Stomach (tissue), 9 donors: ENCODE measurements around the gene SCYGR7. TPM values are rescaled to one million over a fixed set of nuclear protein-coding genes. Genes with fewer than 3 reads are reported as not detected.

Source experiments
- DNase-seq, 2 donors: peaks; one replicate each; pipeline versions ENCODE4 v3.0.0 to v3.0.0-alpha.2; 2013 to 2019
- H3K27ac ChIP-seq, 5 donors: fragments of 200-600 bp in 4 of 5; sonication (generic) in 4 of 5; one replicate each; pipeline ENCODE4 v1.5.1; 2013 to 2019; ENCODE audit warnings: mild to moderate bottlenecking in 1 of 5, moderate library complexity in 1 of 5
- H3K27me3 ChIP-seq, 3 donors: fragments of 200-600 bp; sonication (generic); one replicate each; pipeline ENCODE4 v1.5.1; 2017 to 2019; ENCODE audit warnings: mixed run types in 1 of 3
- H3K36me3 ChIP-seq, 4 donors: fragments of 200-600 bp; sonication (generic); 1 replicate in 3 of 4; 2 replicates in 1 of 4; pipeline ENCODE4 v1.5.1; 2016 to 2019
- H3K4me1 ChIP-seq, 4 donors: fragments of 200-600 bp; sonication (generic); one replicate each; pipeline ENCODE4 v1.5.1; 2016 to 2019
- H3K4me3 ChIP-seq, 4 donors: fragments of 200-600 bp; sonication (generic) in 3 of 4; one replicate each; pipeline ENCODE4 v1.5.1; 2016 to 2019; ENCODE audit warnings: mild to moderate bottlenecking in 1 of 4
- H3K9me3 ChIP-seq, 4 donors: fragments of 200-600 bp; sonication (generic); one replicate each; pipeline ENCODE4 v1.5.1; 2016 to 2019
- CTCF ChIP-seq, 7 experiments: fragments of 450-650 bp in 4 of 7; fragments of 200-600 bp in 3 of 7; sonication (generic) in 3 of 7; IDR thresholded peaks; one replicate each; pipeline ENCODE4 v1.5.1; 2016 to 2019; ENCODE audit warnings: antibody characterized with exemption in 7 of 7, control low read depth in 2 of 7, mild to moderate bottlenecking in 1 of 7
- EP300 ChIP-seq: sonication (generic); formaldehyde crosslinking; IDR thresholded peaks from one replicate; pipeline ENCODE4 v1.6.1; 2017; ENCODE audit warnings: antibody characterized with exemption
- POLR2A ChIP-seq, 4 donors: fragments of 450-650 bp; IDR thresholded peaks; one replicate each; pipeline ENCODE4 v1.6.1; 2016; ENCODE audit warnings: antibody characterized with exemption in 4 of 4, control low read depth in 2 of 4, mild to moderate bottlenecking in 1 of 4, moderate library complexity in 1 of 4
- POLR2AphosphoS5 ChIP-seq, 3 donors: sonication (generic); formaldehyde crosslinking; IDR thresholded peaks; one replicate each; pipeline ENCODE4 v1.6.1; 2016; ENCODE audit warnings: antibody characterized with exemption in 3 of 3
- WGBS, 5 donors: extraction: QIAGEN DNeasy Blood & Tissue Kit in 3 of 5; methylation state at CpG; one replicate each; pipeline versions ENCODE4 v1.1.5 to v1.1.7; 2013 to 2018; 5-methylcytosine and 5-hydroxymethylcytosine counted together
- intact Hi-C: fragments of 100-400 bp; cut with DNase I; formaldehyde crosslinking; loops from one replicate; pipeline ENCODE4 v1.15.1; 2023; ENCODE audit warnings: low total_unique reads
- polyA plus RNA-seq, 3 donors: library from polyadenylated mRNA; stranded (reverse); fragments of 200-250 nt; gene quantifications; one replicate each; pipeline ENCODE4 v1.2.3, GENCODE V29; 2013
- total RNA-seq, 5 donors: library from RNA; depleted of rRNA; stranded (reverse); fragments of >200 nt; gene quantifications; one replicate each; pipeline versions ENCODE4 v1.1.0 to v1.2.3, GENCODE V29; 2014 to 2016
- donor health status: healthy with polysubstance abuse.
- donor health status: Bipolar disorder and iron deficiency.
- donor health status: healthy.

Gene SCYGR7
- total and polyA plus RNA-seq, 8 donors: not detected

GRCh38 chr2:227707390-227707789, 20.7 kb upstream of the SCYGR7 start:
- TF ChIP-seq POLR2AphosphoS5 (IDR thresholded peaks at IDR 0.05) (no peak), CTCF (IDR thresholded peaks at IDR 0.05) (no peak), EP300 (no peak), POLR2A (IDR thresholded peaks at IDR 0.05) (no peak)
- no peak for DNase-seq
- Histone ChIP-seq H3K27ac (no peak overlapping the region), H3K9me3 (peaks cover 0 to 5% (median 0%) of the 10 kb centered on the region in 4 donors), H3K4me1 (peaks cover 0 to 8% (median 0%) of the 10 kb centered on the region in 4 donors), H3K4me3 (no peak overlapping the region), H3K27me3 (no peaks in the 10 kb centered on the region), H3K36me3 (no peaks in the 10 kb centered on the region)
- intact Hi-C loops: no loop called here
- 82 to 92% (median 90%) methylated on average over 6 of the region's 6 CpGs for WGBS, 5 donors

GRCh38 chr2:227710986-227711385, 17.1 kb upstream of the SCYGR7 start:
- 84 to 93% (median 90%) methylated on average over 7 of the region's 7 CpGs for WGBS, 5 donors

GRCh38 chr2:227713291-227713690, 14.8 kb upstream of the SCYGR7 start:
- peaks cover 0 to 11% (median 10%) of the 10 kb centered on the region in 4 donors for H3K4me1 ChIP-seq
- DNase-seq: no peak
- intact Hi-C loops: no loop called here
- no peaks in the 10 kb centered on the region for H3K9me3 ChIP-seq
- H3K27me3 ChIP-seq: no peaks in the 10 kb centered on the region
- TF ChIP-seq POLR2A (IDR thresholded peaks at IDR 0.05) (no peak), POLR2AphosphoS5 (IDR thresholded peaks at IDR 0.05) (no peak), CTCF (IDR thresholded peaks at IDR 0.05) (no peak), EP300 (no peak)
- 42 to 100% (median 100%) methylated on average over 1 of the region's 1 CpG for WGBS, 5 donors
- H3K27ac ChIP-seq: no peak overlapping the region
- no peaks in the 10 kb centered on the region for H3K36me3 ChIP-seq
- no peak overlapping the region for H3K4me3 ChIP-seq

More at GRCh38 chr2:227710986-227711385, 17.1 kb upstream of the SCYGR7 start:
- intact Hi-C loops: no loop called here
- Histone ChIP-seq H3K4me3 (no peak overlapping the region), H3K9me3 (no peaks in the 10 kb centered on the region), H3K27ac (no peak overlapping the region), H3K36me3 (no peaks in the 10 kb centered on the region), H3K4me1 (no peaks in the 10 kb centered on the region), H3K27me3 (no peaks in the 10 kb centered on the region)
- no peak for DNase-seq
- TF ChIP-seq POLR2A (IDR thresholded peaks at IDR 0.05) (no peak), CTCF (IDR thresholded peaks at IDR 0.05) (no peak), POLR2AphosphoS5 (IDR thresholded peaks at IDR 0.05) (no peak), EP300 (no peak)

GRCh38 chr2:227716501-227716900, 11.6 kb upstream of the SCYGR7 start:
- Histone ChIP-seq H3K27ac (no peak overlapping the region), H3K4me1 (peaks cover 0 to 16% (median 13%) of the 10 kb centered on the region in 4 donors), H3K36me3 (no peaks in the 10 kb centered on the region), H3K9me3 (no peaks in the 10 kb centered on the region), H3K4me3 (no peak overlapping the region), H3K27me3 (no peaks in the 10 kb centered on the region)
- TF ChIP-seq CTCF (IDR thresholded peaks at IDR 0.05) (no peak), POLR2A (IDR thresholded peaks at IDR 0.05) (no peak), POLR2AphosphoS5 (IDR thresholded peaks at IDR 0.05) (no peak), EP300 (no peak)
- DNase-seq: no peak
- intact Hi-C loops: no loop called here
- WGBS, 5 donors: 90 to 100% (median 95%) methylated on average over 2 of the region's 2 CpGs
